Myocyte (in vitro differentiated cells): ENCODE results near the gene NEK4. TPM values are rescaled to one million over a fixed set of nuclear protein-coding genes. Genes with fewer than 3 reads are reported as not detected.

Experiments
- DNase-seq: peaks from one replicate; pipeline ENCODE4 v3.0.0-alpha.2; 2012; ENCODE audit warnings: low read depth
- polyA plus RNA-seq: library from polyadenylated mRNA; unstranded; fragments of >200 nt; gene quantifications from one replicate; pipeline ENCODE4 v1.2.1, GENCODE V29; 2012; ENCODE audit warnings: missing spikeins
- total RNA-seq: library from RNA; depleted of rRNA; stranded (reverse); fragments of >200 nt; gene quantifications from 2 replicates; pipeline ENCODE4 v1.2.3, GENCODE V29; 2014

NEK4 gene
- total RNA-seq = 11.1 and 14.0 TPM in 2 replicates
- 6.5 TPM for polyA plus RNA-seq

DNA sequence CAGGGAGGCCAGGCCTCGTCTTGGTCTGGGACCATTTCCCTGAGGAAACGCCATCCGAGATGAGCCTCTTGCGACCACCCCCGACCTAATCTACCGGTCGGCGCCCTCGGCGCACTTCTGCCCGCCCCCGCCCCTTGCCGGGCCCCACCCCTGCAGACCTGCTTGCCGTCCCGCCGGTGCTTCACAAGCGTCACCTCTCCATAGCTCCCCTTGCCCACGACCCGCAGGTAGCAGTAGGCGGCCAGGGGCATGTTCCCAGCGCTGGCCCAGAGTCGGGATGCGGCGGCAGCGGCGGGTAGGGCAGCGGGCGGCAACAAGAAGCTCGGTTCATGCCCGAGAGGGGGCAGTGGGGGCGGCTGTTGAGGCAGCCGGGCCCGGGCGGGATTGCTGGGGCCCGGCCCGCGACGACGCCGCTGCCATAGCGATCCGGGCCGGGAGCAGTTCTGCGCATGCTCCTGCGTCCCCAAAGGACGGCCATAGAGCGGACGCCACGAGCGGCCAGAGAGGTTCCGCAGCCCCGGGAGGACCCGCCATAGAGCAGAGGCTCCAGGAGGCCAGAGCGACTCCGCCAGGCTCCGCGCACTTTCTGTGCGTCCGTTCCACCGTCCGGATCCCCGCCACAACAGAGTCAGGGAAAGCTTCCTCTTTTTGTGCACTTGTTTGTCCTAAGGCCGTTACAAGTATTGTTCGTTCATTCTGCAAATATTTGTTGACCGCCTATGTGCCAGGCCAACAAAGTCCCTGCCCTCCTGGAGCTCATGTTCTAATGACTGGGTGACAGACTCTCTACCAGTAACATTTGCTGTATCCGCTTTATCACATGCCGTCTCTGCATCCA, at the start of gene NEK4:
NEK4 (minus strand) TSS at position 445 of the 838 bp plus-strand sequence; CDS start at position 251, 194 bp downstream.
- DNase-seq = peak; percentile 95

DNA sequence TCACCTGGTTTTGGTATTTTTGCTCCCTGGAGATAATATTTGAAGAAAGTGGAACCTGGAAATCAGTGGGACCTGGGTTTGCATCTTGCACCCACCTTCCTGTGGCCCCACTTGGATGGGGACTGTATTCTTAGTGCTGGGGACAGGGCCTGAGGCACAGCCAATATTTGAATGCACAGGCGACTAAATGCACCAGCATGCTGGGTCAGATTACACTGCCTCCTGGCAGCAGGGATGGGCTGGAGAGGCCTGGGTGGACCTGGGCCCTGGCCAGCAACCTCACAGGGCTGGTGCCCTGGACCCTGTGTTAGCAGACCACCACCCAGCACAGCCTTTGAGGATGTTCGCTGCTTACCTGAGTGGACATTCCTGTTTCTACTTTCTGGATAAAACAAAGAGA, 49.2 kb upstream of the NEK4 start:
- no peak for DNase-seq

DNA sequence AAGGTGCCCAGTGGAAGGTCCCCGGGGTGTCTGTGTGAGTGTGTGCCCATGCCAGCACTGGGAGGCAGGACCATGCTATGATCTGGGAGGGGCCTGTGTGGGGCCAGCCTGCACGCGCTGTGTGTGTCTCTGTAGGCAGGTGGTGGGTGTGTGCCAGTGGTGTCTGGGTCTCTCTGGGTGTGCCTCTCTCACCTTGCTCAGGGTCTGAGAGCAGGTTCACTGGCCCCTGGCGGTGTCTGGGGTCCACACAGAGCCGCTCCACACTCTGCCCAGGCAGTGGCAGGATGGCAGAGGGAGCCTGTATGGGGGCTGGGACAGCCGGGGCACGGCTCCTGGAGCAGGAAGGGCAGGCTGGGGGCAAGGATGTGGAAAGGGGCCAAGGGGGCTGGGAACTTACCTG, 47.1 kb upstream of the NEK4 start:
- DNase-seq = no peak

DNA sequence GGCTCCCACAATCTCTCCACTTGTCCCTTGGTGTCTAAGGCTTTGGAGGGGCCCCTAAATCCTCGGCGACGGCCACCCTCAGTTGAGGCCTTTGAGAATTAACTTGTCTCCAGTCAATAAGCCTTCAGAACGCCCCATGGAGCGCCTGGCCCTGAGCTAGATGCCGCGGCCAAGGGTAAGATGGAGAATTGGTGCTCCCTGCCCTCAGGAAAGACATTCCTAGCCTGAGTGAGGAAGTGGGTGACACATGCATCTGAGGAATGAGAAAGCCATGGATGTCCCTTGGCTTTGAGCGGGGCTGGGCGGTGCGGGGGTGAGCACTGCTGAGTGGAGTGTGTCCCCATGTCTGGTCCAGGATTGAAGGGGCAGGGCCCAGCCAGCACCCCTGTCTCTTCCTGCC, 46.5 kb upstream of the NEK4 start:
- DNase-seq = no peak

DNA sequence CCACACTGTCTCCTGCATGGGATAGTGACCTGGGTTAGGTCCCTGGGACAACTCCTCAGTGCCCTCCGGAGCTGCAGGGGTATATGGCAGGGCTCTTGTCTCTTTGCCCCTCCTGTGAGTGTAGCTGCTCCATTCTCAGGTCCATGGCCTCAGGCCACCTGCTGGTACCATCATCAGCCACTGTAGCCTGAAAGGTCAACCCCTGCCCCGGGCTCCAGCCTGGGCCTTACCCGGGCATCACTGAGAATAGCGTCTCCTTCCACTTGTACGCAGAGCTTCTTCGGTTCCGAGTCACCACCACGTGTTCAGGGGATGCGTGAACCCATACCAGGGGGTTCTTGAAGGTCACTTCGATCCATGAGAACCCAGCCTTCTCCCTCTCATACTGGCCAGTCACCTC, 45.9 kb upstream of the NEK4 start:
- no peak for DNase-seq

DNA sequence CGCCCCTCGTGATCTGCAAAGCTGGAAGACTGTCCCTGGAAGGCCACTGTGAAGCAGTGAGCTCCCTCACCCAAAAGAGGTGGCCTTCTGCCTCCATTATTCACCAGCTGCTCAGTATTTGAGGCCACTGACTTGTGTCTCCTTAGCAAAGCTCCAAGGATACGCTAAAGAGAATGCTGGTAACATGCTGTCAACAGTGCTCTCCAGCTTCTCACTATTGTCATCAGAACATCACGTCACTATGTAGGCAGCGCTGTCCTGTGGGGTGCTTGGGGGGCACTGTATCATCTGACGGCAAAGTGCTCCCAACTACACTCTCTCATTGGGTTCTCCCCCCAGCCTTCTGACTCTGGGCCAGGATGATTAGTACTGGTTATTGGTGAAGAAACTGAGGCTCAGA, 45.5 kb upstream of the NEK4 start:
- no peak for DNase-seq

DNA sequence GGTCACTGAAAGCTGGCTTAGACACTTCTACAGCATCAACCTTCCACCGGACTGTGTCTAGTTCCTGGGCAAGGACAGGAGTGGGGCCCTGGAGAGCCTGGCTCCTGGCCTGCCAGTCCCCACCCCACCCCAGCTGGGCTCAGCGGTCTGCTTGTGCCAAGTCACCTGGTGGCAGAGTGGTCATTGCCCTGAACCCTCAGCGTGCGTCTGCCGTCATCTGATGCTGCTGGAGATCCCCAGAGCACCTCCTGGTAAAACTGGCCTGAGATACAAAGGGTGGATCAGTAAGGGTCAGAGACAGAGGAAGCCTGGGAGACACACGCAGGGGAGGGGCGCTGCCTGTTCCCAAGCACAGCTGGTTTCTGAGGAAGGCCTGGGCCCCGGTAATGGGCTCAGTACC, 43.1 kb upstream of the NEK4 start:
- no peak for DNase-seq

DNA sequence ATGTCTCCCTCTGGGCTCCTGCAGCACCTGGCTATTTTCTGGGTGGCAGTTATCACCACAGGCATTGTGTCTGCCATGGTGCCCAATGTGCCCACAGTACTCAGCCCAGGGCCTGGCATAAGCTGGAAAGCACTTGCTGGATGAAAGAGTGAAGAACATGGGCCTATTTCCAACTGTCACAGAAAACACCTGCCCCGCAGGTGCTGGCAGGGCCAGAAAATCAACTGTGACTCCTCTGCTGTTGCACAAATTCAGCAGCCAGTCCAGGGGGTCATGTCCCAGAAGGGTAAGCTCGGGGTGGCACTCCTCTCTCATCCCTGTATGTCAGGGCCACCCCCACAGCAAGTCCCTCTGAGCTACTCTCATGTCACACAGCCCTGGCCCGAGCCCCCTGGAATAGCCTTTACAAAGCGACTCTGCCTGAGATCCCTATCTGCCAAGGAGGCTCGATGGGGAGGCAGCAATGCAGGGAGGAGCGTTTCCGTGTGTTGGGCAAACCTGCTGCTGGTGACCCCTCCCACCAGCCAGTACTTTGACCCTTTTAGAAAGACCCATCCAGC, 40.8 kb upstream of the NEK4 start:
- DNase-seq = no peak

DNA sequence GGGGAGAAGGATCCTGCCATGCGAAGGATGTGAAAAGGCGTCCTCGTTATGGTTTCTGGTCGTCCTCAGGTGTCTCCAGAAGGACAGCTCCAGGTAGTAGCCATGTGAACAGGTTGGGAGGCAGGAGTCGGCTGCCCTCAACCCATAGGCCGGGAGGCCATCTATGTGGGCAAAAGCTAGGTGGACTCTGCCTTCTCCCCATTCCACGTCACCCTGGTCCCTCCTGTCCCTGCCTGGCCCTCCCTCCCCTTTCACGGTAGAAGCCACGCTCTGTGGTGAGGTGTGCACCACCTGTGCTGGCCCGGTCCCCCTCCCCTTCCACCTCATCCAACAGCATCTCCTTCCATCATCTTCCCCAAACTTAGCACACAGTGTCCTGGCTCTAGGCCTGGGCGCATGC, 40.2 kb upstream of the NEK4 start:
- no peak for DNase-seq

DNA sequence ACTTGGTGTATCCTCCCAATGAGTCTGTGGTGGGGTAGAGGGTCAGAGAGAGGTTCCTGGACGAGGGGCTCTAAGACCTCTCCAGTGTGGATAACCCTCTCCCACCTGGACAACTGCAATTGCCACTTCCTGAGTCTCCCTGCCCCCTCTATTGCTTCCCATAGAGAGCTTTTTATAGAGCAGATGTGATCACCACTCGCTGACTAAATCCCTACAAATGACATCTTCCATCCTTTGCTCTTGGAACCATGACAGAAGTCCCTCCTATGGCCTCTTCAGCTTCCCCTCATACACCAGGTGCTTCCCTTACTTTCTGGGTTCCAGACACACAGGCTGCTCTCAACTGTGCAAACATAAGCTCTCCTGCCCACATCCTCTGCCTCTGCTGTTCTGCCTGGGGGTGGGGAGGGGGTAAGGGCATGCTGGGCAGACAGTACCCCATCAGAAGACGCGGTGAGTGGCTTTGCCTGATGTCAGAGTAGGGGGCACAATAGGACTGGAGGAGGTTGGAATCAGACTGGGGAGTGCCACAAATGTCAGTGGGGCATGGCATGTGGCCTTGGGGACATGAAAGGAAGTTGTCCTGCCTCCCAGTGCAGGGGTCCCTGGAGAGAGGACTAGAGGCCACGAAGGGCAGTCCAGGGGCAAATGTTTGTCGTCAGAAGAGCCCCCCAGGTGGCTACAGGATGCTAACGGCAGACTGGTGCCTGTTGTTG, 39.1 kb upstream of the NEK4 start:
- no peak for DNase-seq

DNA sequence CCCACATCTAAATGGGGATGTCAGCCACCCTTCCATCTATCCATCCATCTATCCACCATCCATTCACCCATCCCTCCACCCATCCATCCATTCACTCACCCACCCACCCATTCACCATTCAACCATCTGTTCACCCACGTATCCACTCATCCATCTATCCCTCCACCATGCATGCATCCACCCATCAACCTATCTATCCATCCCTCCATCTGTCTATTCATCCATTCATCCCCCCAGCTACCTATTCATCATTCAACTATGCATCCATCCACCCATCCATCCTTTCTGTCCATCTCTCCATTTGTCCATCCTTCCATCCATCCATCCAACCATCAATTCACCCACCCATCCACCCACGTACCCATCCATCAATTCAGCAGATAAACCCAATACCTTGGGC, 38.4 kb upstream of the NEK4 start:
- DNase-seq = no peak

DNA sequence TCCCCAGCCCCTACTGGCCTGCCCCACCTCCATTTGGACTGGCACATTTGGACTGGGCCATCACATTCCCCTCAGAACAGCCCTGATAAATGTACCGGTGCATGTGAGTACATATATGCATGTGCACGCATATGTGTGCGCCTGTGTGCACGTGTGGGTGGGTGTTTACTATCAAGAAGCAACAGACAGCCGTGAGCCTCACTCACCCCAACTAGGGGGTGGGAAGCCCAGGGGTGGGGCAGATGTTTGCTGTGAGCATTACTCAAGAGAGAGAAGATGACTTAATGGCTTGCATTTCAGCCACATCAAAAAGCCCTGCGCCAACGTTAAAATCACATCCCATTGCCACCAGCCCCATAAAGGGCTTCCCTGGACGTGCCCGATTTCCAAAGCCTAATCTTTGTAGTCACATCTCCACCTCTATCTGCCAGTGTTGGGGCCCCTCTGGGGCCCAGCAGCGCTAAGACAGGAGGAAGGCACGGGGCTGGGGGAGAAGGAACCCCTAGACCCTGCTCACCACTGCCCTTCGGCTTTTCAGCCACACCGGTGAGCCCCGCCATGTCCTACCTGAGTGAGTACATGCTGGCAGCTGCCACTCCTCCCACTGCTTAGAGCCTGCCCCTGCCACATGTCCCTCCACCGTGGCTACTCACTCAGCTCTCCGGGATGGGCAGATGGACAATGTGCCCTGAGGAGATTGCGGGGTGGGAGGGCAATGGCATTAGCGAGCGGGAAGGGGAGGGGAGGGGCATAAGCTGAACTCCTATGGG, 34.7 kb upstream of the NEK4 start:
- no peak for DNase-seq

DNA sequence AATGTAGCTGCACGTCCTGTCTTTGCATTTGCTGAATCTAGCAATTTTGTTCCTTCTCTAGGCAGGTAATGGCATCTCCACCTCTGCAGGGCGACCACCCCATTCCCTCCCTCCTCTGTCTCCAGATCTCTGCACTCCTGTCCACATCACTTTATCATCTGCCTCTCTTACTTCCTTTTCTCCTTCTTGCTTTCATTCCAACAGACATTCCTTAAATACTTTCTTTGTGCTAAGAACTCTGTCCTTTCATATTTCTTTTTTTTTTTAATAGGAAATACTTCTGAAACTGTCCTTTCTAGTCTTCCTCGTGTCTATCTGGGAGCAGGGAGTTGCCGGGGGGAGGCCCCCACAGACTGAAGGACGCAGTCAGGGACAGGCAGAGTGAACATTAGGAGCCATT, 31.1 kb upstream of the NEK4 start:
- DNase-seq = no peak

DNA sequence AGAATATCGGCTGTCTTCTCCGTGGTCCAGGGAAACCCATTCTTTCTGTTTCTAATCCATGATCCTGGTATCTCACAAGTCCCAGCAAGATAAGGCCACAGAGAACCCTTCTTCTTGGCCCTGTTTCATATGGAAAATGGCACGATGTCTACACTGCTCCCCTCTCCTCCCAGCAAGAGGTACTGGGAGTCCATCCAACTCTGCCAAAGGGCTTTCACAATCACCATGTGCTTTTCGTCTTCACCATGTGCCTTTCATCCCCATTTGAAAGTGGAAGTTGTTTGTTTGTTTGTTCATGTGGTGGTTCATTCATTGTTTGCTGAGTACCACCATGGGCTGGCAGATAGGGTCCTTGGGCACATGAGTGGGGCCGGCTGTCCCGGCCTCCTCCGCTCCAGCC, 29.3 kb upstream of the NEK4 start:
- no peak for DNase-seq

DNA sequence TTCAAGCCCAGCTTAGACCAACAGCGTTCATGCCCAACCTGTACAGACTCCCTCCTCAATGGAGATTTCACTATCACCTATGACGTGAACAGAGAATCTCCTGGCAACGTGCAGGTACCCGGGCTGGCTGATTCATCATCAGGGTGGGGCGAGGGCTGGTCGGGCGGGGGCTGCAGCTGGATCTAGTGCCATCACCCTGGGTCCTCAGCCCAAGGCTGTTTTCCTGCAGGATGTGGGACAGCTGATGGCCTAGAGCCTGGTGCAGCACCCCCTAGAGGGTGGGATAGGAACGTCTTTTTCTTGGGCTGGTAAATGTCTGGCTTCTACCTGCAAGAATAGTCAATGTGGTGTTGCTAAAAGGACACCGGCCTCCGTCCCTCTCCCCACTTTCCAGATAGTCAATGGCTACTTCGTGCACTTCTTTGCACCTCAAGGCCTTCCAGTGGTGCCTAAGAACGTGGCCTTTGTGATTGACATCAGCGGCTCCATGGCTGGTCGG, 28.3 kb upstream of the NEK4 start:
- no peak for DNase-seq

DNA sequence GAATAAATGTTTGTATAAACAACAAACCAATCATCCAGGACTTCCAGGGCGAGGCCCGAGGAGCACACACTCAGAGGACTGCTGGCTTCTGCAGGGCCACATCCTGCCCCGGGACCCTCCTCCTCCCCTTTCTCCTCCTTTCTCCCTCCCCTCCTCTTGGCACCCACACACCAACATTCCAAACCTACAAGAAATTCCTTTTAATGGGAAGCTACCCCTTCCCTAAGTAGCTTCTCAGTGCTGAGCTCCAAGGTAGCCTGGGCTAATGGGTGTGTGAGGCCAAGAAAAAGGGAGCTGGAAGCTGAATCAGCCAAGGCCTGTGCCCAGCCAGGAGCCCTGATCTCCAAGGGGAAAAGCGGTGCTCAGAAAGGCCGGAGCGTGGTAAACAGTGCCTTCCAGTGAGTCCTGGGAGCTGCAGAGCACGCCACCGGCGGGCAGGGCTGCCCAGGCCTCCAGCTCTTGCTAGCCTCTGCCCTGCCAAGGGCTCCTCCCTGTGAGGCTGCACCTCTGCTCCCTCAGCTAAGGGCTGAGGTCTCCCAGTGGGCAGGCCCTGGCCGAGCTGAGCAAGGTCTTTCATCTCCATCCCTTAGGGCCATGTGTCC, 27.7 kb upstream of the NEK4 start:
- no peak for DNase-seq

DNA sequence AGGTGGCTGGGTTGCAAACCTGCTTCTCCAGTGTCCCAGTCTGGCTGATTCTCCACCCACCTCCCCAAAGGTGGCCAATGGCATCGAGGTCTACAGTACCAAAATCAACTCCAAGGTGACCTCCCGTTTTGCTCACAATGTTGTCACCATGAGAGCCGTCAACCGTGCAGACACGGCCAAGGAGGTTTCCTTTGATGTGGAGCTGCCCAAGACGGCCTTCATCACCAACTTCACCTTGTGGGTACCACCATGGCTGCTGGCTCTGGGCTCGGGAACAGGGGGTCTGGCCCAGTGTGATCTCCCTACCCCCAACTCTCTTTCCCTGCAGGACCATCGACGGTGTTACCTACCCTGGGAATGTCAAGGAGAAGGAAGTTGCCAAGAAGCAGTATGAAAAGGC, 25.7 kb upstream of the NEK4 start:
- DNase-seq = no peak

DNA sequence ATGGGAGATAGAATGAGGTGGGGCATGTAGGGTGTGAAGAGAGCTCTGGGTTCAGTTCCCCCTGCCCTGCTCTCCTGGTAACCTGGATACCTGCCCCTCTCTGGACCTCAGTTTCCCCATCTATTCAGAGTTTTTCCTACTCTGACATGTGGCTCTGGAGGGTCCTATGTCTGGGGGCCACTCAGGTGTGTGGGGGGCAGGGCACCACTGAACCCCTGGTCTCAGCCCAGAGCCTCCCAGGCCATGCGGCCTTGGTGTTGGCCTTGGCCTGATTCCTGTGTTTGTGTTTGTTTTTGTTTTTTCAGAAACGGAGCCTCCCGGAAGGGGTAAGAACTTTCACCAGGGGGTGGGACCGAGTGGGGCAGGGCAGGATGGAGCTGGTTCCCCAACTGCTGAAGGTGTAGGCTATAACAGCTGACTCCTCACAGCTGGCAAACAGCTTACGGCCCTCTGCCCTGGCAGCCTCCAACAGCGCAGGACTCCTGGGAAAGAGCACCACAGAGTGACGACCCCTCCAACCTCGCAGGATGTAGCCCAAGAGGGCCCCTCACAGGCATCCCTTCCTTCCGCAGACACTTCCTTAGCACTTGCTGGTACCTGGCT, 24.7 kb upstream of the NEK4 start:
- DNase-seq = no peak

DNA sequence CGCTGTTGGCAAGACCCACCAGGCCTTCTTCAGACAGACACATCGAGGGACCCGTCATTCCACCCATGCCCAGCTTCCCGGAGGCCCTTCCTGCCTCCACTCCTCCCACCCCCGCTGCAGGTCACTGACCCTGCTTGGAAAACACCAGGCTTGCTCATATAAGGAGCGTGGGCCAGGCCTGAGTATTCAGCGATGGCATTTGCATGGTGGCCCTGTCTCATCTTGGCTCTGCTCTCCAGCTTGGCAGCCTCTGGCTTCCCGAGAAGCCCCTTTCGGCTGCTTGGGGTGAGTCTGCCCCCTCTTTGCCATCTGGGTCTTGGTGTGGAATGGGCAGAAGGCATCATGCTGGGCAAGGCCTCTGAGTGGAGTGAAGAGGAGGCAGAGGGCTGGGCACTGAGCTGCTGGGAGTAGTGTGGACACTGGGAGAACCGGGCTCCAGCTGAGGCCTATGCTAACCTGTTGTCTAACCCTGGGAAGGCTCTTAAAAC, 23.9 kb upstream of the NEK4 start, which contains the start of gene ITIH3:
ITIH3 (plus strand) TSS at position 185 of the 488 bp plus-strand sequence; CDS start at position 193, 8 bp downstream.
- DNase-seq = no peak
